Thyroid gland (tissue), 4 donors: ENCODE data around the gene SETMAR. TPM values are rescaled to one million over a fixed set of nuclear protein-coding genes. Genes with fewer than 3 reads are reported as not detected.

Source experiments
- DNase-seq, 2 donors: peaks; one replicate each; pipeline ENCODE4 v3.0.0-alpha.2; 2019
- H3K27ac ChIP-seq, 3 donors: fragments of 200-600 bp; sonication (generic); 1 replicate in 2 of 3; 2 replicates in 1 of 3; pipeline ENCODE4 v1.5.1; 2016 to 2019; ENCODE audit warnings: mild to moderate bottlenecking in 1 of 3, moderate library complexity in 1 of 3
- H3K27me3 ChIP-seq: fragments of 200-600 bp; sonication (generic); one replicate; pipeline ENCODE4 v1.5.1; 2019
- H3K36me3 ChIP-seq, 2 donors: fragments of 200-600 bp; sonication (generic); one replicate each; pipeline ENCODE4 v1.5.1; 2016 to 2019
- H3K4me1 ChIP-seq, 2 donors: fragments of 200-600 bp; sonication (generic); one replicate each; pipeline ENCODE4 v1.5.1; 2017 to 2019
- H3K4me3 ChIP-seq, 3 donors: fragments of 200-600 bp; sonication (generic); replicated peaks in 1 of 3; 1 replicate in 2 of 3; 2 replicates in 1 of 3; pipeline ENCODE4 v1.5.1; 2016; ENCODE audit warnings: mild to moderate bottlenecking in 1 of 3
- H3K9me3 ChIP-seq: fragments of 200-600 bp; sonication (generic); one replicate; pipeline ENCODE4 v1.5.1; 2017
- POLR2A ChIP-seq, 2 donors: fragments of 450-650 bp; IDR thresholded peaks; one replicate each; pipeline ENCODE4 v1.6.1; 2017; ENCODE audit warnings: antibody characterized with exemption in 2 of 2, mild to moderate bottlenecking in 2 of 2, moderate library complexity in 1 of 2
- WGBS, 2 donors: methylation state at CpG; one replicate each; pipeline ENCODE4 v1.1.5; 2017; 5-methylcytosine and 5-hydroxymethylcytosine counted together
- intact Hi-C: fragments of 100-400 bp; cut with DNase I; formaldehyde crosslinking; loops from one replicate; pipeline ENCODE4 v1.15.1; 2023
- total RNA-seq, 4 donors: library from RNA; depleted of rRNA; stranded (reverse); fragments of >200 nt; gene quantifications; one replicate each; pipeline ENCODE4 v1.2.3, GENCODE V29; 2016
- TF ChIP-seq, protein P1 (sequence below), 6 experiments: fragments of 200-600 bp in 3 of 6; fragments of 450-650 bp in 3 of 6; sonication (generic) in 3 of 6; IDR thresholded peaks; one replicate each; pipeline ENCODE4 v1.5.1; 2016 to 2019; ENCODE audit warnings: antibody characterized with exemption in 6 of 6, mild to moderate bottlenecking in 2 of 6, inconsistent platforms in 1 of 6, moderate library complexity in 1 of 6

Gene SETMAR
- total RNA-seq = 10 to 100 TPM; 33.4 to 36.7 (median 36.2) TPM

DNA sequence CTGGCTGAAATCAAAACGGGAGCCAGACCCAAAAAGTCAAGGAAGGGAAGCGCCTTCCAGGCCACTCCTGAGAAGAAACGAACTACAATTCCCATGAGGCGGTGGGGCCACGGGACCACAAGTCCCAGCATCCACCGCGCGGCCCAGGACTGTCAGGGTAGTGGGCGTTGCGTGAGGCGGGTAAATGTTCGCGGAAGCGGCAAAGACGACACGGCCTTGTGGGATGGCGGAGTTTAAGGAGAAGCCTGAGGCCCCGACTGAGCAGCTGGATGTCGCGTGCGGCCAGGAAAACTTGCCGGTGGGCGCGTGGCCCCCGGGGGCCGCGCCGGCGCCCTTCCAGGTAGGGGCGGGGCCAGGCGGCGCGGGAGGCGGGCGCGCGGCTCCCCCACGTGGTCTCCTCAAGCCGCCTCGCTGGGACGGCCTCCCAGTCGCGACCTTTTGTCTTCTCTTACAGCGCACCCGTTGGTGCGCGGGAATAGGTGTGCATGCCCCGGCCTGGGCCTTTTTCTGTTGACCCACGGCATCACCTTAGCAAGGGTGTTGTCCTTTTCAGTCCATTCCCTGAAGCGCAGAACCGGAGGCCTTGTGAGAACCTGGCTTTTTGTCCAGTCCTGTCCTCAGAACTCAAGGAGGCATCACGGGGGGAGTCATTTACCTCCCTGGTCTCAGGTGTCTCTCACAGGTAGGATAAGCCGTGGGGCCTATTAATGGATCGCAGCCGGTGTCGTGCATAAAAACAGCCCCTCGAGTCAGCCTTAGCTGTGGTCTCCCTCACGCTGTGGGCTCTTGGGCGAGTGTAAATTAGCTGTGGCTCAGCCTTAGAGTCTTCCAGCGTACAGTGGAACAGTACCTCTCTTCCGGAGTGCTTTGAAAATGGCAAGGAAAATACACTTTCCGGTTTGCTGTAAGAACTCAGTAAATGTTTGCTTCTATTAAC, at the start of gene SETMAR:
SETMAR (plus strand) TSS at position 183 of the 937 bp plus-strand sequence; CDS start at position 185, 2 bp downstream.
- Histone ChIP-seq H3K27ac (peak within 1 kb of the TSS; percentile 70 to 98 (median 89)), H3K4me1 (peaks cover 34 to 44% of the 10 kb centered on the region in 2 donors), H3K4me3 (peak within 1 kb of the TSS; percentile 19 to 46 (median 38)), H3K27me3 (no peaks in the 10 kb centered on the region), H3K9me3 (no peaks in the 10 kb centered on the region), H3K36me3 (no peaks in the 10 kb centered on the region)
- peak; percentile 91 to 92 for DNase-seq
- TF ChIP-seq POLR2A (IDR thresholded peaks at IDR 0.05) = peak; percentile 50 to 87
- TF ChIP-seq, protein P1, sequence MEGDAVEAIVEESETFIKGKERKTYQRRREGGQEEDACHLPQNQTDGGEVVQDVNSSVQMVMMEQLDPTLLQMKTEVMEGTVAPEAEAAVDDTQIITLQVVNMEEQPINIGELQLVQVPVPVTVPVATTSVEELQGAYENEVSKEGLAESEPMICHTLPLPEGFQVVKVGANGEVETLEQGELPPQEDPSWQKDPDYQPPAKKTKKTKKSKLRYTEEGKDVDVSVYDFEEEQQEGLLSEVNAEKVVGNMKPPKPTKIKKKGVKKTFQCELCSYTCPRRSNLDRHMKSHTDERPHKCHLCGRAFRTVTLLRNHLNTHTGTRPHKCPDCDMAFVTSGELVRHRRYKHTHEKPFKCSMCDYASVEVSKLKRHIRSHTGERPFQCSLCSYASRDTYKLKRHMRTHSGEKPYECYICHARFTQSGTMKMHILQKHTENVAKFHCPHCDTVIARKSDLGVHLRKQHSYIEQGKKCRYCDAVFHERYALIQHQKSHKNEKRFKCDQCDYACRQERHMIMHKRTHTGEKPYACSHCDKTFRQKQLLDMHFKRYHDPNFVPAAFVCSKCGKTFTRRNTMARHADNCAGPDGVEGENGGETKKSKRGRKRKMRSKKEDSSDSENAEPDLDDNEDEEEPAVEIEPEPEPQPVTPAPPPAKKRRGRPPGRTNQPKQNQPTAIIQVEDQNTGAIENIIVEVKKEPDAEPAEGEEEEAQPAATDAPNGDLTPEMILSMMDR (IDR thresholded peaks at IDR 0.05) = no peak
- intact Hi-C loops = no loop called here
- WGBS, 2 donors = 1 to 2% methylated on average over 30 to 44 of the region's 62 CpGs

DNA sequence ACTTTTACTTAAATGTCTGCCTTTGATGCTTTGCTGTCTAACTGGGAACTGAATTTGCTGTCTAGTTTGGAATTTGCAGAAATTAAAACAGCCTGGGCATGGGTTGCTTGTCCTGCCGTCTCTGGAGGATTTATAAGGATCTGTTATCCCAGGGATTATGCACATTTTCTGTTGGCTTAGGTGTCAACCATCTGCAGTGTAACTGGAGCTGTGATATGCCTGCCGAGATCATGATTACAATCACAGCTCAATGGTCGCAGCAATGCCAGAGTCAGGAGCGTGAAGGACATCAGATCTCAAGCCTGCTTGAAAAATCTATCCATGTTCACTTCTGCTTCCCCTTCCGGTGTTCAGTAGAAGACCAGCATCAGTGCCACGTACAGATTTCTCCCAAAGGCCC, 41.8 kb upstream of the SETMAR start:
- DNase-seq = no peak
- Histone ChIP-seq H3K27me3 (no peaks in the 10 kb centered on the region), H3K36me3 (no peaks in the 10 kb centered on the region), H3K4me1 (no peaks in the 10 kb centered on the region), H3K27ac (no peak overlapping the region), H3K4me3 (no peak overlapping the region), H3K9me3 (no peaks in the 10 kb centered on the region)
- intact Hi-C loops = no loop called here
- 43 to 59% methylated on average over 6 of the region's 6 CpGs for WGBS, 2 donors
- TF ChIP-seq, protein P1 (IDR thresholded peaks at IDR 0.05) = no peak
- TF ChIP-seq POLR2A (IDR thresholded peaks at IDR 0.05) = no peak

DNA sequence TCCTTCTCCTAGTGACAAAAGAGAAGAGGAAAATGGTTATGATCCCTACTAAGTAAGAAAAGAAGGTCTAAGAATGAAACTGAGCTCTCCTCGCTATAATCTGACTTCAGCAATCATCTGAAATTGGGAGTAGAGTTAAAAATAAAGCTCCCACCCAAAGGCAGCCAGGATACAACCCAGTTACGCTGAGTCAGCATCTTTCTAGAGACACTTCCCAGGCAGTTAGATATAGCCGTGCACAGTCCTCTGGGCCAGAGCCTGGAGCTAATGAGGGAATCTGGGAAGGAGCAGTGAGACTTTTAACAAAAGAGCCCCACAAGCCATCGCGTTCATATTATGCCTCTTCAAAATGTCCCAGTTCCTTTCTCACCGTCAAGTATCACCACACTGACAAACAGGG, 39.1 kb upstream of the SETMAR start:
- Histone ChIP-seq H3K9me3 (no peaks in the 10 kb centered on the region), H3K4me3 (no peak overlapping the region), H3K27ac (no peak overlapping the region), H3K36me3 (no peaks in the 10 kb centered on the region), H3K4me1 (no peaks in the 10 kb centered on the region), H3K27me3 (no peaks in the 10 kb centered on the region)
- TF ChIP-seq POLR2A (IDR thresholded peaks at IDR 0.05) = no peak
- TF ChIP-seq, protein P1 (IDR thresholded peaks at IDR 0.05) = no peak
- 73 to 83% methylated on average over 6 of the region's 6 CpGs for WGBS, 2 donors
- no peak for DNase-seq
- intact Hi-C loops = no loop called here

DNA sequence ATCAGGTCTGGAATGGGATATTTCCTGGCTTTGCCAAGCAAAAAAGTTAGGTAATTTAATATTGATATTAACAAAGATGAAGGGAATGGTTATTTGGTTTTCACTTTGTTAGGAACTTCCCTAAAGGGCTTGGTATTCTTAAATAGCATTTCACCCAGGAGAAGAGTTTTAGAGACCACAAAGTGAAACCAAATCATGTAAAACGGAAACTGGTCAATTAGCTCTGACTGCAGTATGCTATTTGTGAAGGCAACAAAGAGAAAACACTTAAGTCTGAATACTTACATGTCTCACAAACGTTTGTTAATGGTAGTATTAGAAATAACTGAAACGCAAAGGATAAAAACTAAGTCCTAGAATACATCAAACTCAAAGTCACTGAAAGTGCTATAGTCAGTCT, 32.4 kb upstream of the SETMAR start:
- Histone ChIP-seq H3K4me1 (no peaks in the 10 kb centered on the region), H3K36me3 (no peaks in the 10 kb centered on the region), H3K27me3 (no peaks in the 10 kb centered on the region), H3K27ac (no peak overlapping the region), H3K4me3 (no peak overlapping the region), H3K9me3 (no peaks in the 10 kb centered on the region)
- intact Hi-C loops = no loop called here
- no peak for DNase-seq
- TF ChIP-seq, protein P1 (IDR thresholded peaks at IDR 0.05) = no peak
- TF ChIP-seq POLR2A (IDR thresholded peaks at IDR 0.05) = no peak
- 40 to 65% methylated on average over 3 of the region's 3 CpGs for WGBS, 2 donors

DNA sequence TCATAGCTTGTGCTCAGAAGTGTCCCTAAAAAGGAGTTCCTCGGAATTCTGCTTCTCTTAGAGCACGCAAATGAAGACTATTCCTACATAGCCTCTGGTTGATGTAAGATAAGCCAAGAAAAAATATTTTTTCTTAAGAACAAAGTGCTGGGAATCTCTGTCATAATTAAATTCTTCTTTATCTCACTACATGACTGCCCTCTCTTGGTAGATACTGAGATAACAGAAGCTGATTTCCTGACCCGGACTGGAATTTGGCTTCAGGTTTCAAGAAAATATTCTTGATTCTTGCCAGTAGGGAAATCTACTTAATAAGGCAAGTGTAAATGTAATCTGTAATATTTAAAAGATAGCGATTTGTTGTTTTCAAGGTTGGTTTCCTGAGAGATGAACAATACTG, 31.3 kb upstream of the SETMAR start:
- 4 to 9% methylated on average over 4 of the region's 4 CpGs for WGBS, 2 donors
- no peaks in the 10 kb centered on the region for H3K27me3 ChIP-seq
- intact Hi-C loops = no loop called here
- no peaks in the 10 kb centered on the region for H3K4me1 ChIP-seq
- no peaks in the 10 kb centered on the region for H3K36me3 ChIP-seq
- H3K9me3 ChIP-seq = no peaks in the 10 kb centered on the region
- DNase-seq = no peak
- no peak overlapping the region for H3K27ac ChIP-seq
- H3K4me3 ChIP-seq = no peak overlapping the region
- TF ChIP-seq POLR2A (IDR thresholded peaks at IDR 0.05) = no peak
- TF ChIP-seq, protein P1 (IDR thresholded peaks at IDR 0.05) = peak in 5 of 6 experiments; percentile 23 to 59 (median 50)
